H1 (cell line): ENCODE data around the gene CDK12. TPM values are rescaled to one million over a fixed set of nuclear protein-coding genes. Genes with fewer than 3 reads are reported as not detected.

Experiments used
- CTCF ChIA-PET: fragments of 300-600 bp; sonication (Branson Sonifier 250); formaldehyde crosslinking; loops from one replicate; lab custom pipeline; 2021; ENCODE audit not compliant: partially characterized antibody; lab: Charles Lee
- POLR2A ChIA-PET: fragments of 300-600 bp; sonication (Branson Sonifier 250); formaldehyde crosslinking; loops from one replicate; lab custom pipeline; 2021; ENCODE audit warnings: inconsistent platforms; ENCODE audit not compliant: partially characterized antibody; lab: Charles Lee
- DNase-seq, 2 experiments: peaks; one replicate each; pipeline versions ENCODE4 v3.0.0 to v3.0.0-alpha.2; 2010 to 2022; ENCODE audit warnings: low spot score in 2 of 2, low read depth in 1 of 2, mixed read lengths in 1 of 2
- FAIRE-seq: peaks from 2 replicates; lab custom pipeline; 2011; peaks lifted over from hg19 to GRCh38; lab: Jason Lieb, UNC
- H2AFZ ChIP-seq: 2 replicates; pipeline ENCODE4 v1.8.1; 2012; ENCODE audit warnings: low read length, inconsistent platforms
- H2AK5ac ChIP-seq: 2 replicates; pipeline ENCODE4 v1.6.1; 2013; ENCODE audit warnings: low read depth, low read length
- H2BK120ac ChIP-seq: replicated peaks from 2 replicates; pipeline ENCODE3; 2013; ENCODE audit warnings: low read depth, low read length, inconsistent platforms
- H2BK12ac ChIP-seq: 2 replicates; pipeline ENCODE4 v1.6.1; 2013; ENCODE audit warnings: low read depth, low read length
- H2BK15ac ChIP-seq: 2 replicates; pipeline ENCODE4 v1.6.1; 2013; ENCODE audit warnings: low read length
- H2BK20ac ChIP-seq: 2 replicates; pipeline ENCODE4 v1.6.1; 2013; ENCODE audit warnings: low read length
- H2BK5ac ChIP-seq: 2 replicates; pipeline ENCODE4 v1.6.1; 2013; ENCODE audit warnings: low read depth, low read length
- H3K14ac ChIP-seq: 2 replicates; pipeline ENCODE4 v1.6.1; 2013; ENCODE audit warnings: inconsistent platforms; ENCODE audit not compliant: insufficient read length
- H3K18ac ChIP-seq: 2 replicates; pipeline ENCODE4 v1.6.1; 2013; ENCODE audit warnings: low read length; ENCODE audit errors: extremely low read depth
- H3K23ac ChIP-seq: 2 replicates; pipeline ENCODE4 v1.6.1; 2013; ENCODE audit warnings: inconsistent platforms; ENCODE audit not compliant: insufficient read length
- H3K23me2 ChIP-seq: 2 replicates; pipeline ENCODE4 v1.6.1; 2013; ENCODE audit warnings: low read depth, low read length
- H3K27ac ChIP-seq: 2 replicates; pipeline ENCODE4 v1.6.1; 2011; ENCODE audit warnings: low read depth, low read length, inconsistent platforms
- H3K27me3 ChIP-seq, 4 experiments: replicated peaks in 1 of 4; 1 replicate in 1 of 4; 2 replicates in 3 of 4; pipeline versions ENCODE4 v1.6.1 to v1.8.1; 2011 to 2013; ENCODE audit warnings: low read length in 3 of 4, mild to moderate bottlenecking in 3 of 4, inconsistent platforms in 2 of 4, mixed read lengths in 2 of 4, moderate library complexity in 1 of 4; ENCODE audit not compliant: control insufficient read depth in 3 of 4, insufficient read depth in 3 of 4; ENCODE audit errors: extremely low read depth in 1 of 4
- H3K36me3 ChIP-seq, 4 experiments: 2 replicates each; pipeline versions ENCODE4 v1.6.1 to v1.8.1; 2011 to 2013; ENCODE audit warnings: mild to moderate bottlenecking in 4 of 4, low read length in 3 of 4, moderate library complexity in 2 of 4, control low read depth in 1 of 4, inconsistent platforms in 1 of 4; ENCODE audit not compliant: insufficient read depth in 4 of 4, control insufficient read depth in 2 of 4
- H3K4ac ChIP-seq: replicated peaks from 2 replicates; pipeline ENCODE3; 2013; ENCODE audit warnings: low read length, low read depth, mixed read lengths, inconsistent platforms; ENCODE audit not compliant: insufficient read length
- H3K4me1 ChIP-seq, 4 experiments: replicated peaks in 1 of 4; 1 replicate in 1 of 4; 2 replicates in 3 of 4; pipeline versions ENCODE4 v1.6.1 to v1.8.1; 2011 to 2013; ENCODE audit warnings: low read length in 3 of 4, inconsistent platforms in 2 of 4, mixed read lengths in 1 of 4; ENCODE audit not compliant: insufficient read depth in 4 of 4, control insufficient read depth in 3 of 4
- H3K4me2 ChIP-seq, 2 experiments: 2 replicates each; pipeline versions ENCODE4 v1.6.1 to v1.8.1; 2011 to 2013; ENCODE audit warnings: low read depth in 2 of 2, low read length in 2 of 2, control low read depth in 1 of 2, inconsistent platforms in 1 of 2, mild to moderate bottlenecking in 1 of 2; ENCODE audit not compliant: insufficient read depth in 1 of 2
- H3K4me3 ChIP-seq, 4 experiments: fragments of 200-600, 300-600 bp in 1 of 4; sonication (generic), shearing (Covaris generic), sonication (Bioruptor Twin) in 1 of 4; 2 replicates each; pipeline versions ENCODE4 v1.5.1 to v1.8.1; 2011 to 2016; ENCODE audit warnings: low read length in 4 of 4, low read depth in 3 of 4, control low read depth in 2 of 4, inconsistent platforms in 2 of 4, mild to moderate bottlenecking in 2 of 4, mixed read lengths in 1 of 4, moderate library complexity in 1 of 4; ENCODE audit not compliant: insufficient read depth in 2 of 4; ENCODE audit errors: extremely low read depth in 1 of 4
- H3K56ac ChIP-seq: replicated peaks from 2 replicates; pipeline ENCODE3; 2013; ENCODE audit warnings: low read depth, mild to moderate bottlenecking, mixed read lengths, low read length, inconsistent platforms; ENCODE audit not compliant: insufficient read length
- H3K79me1 ChIP-seq: 2 replicates; pipeline ENCODE4 v1.6.1; 2013; ENCODE audit warnings: low read depth, low read length, control low read depth
- H3K79me2 ChIP-seq, 2 experiments: 2 replicates each; pipeline versions ENCODE4 v1.6.1 to v1.8.1; 2012 to 2013; ENCODE audit warnings: low read length in 2 of 2, mild to moderate bottlenecking in 2 of 2, inconsistent platforms in 1 of 2; ENCODE audit not compliant: insufficient read depth in 2 of 2, control insufficient read depth in 1 of 2
- H3K9ac ChIP-seq, 4 experiments: replicated peaks in 1 of 4; 1 replicate in 1 of 4; 2 replicates in 3 of 4; pipeline versions ENCODE4 v1.6.1 to v1.8.1; 2011 to 2013; ENCODE audit warnings: low read depth in 3 of 4, low read length in 3 of 4, control low read depth in 2 of 4, mild to moderate bottlenecking in 2 of 4, moderate library complexity in 2 of 4, inconsistent platforms in 1 of 4; ENCODE audit errors: extremely low read depth in 1 of 4
- H3K9me3 ChIP-seq, 2 experiments: 2 replicates each; pipeline versions ENCODE4 v1.6.1 to v1.8.1; 2012 to 2013; ENCODE audit warnings: mild to moderate bottlenecking in 2 of 2, moderate library complexity in 2 of 2, control low read depth in 1 of 2, inconsistent platforms in 1 of 2, low read depth in 1 of 2, low read length in 1 of 2, mixed read lengths in 1 of 2; ENCODE audit not compliant: insufficient read depth in 2 of 2
- H4K20me1 ChIP-seq, 2 experiments: replicated peaks in 1 of 2; 2 replicates each; pipeline versions ENCODE3 to v1.8.1; 2011 to 2013; ENCODE audit warnings: inconsistent platforms in 2 of 2, low read length in 2 of 2, mild to moderate bottlenecking in 1 of 2; ENCODE audit not compliant: insufficient read depth in 2 of 2, control insufficient read depth in 1 of 2
- H4K5ac ChIP-seq: 2 replicates; pipeline ENCODE4 v1.6.1; 2013; ENCODE audit warnings: low read length, low read depth, mixed read lengths, inconsistent platforms; ENCODE audit not compliant: insufficient read length
- H4K8ac ChIP-seq: 2 replicates; pipeline ENCODE4 v1.8.0; 2013; ENCODE audit warnings: mild to moderate bottlenecking, moderate library complexity, low read length, inconsistent platforms; ENCODE audit not compliant: insufficient read depth; ENCODE audit errors: extremely low read depth
- H4K91ac ChIP-seq: replicated peaks from 2 replicates; pipeline ENCODE3; 2013; ENCODE audit warnings: low read length, mixed read lengths, inconsistent platforms; ENCODE audit not compliant: insufficient read length
- HDAC2 ChIP-seq, 2 experiments: fragments of 300-600 bp in 1 of 2; sonication (generic) in 1 of 2; IDR thresholded peaks; 2 replicates each; pipeline ENCODE4 v1.6.1; 2011 to 2012; ENCODE audit warnings: low read depth in 2 of 2, low read length in 2 of 2, mild to moderate bottlenecking in 2 of 2, moderate library complexity in 2 of 2, borderline replicate concordance in 1 of 2, inconsistent platforms in 1 of 2
- SIRT6 ChIP-seq: IDR thresholded peaks from one replicate; pipeline ENCODE4 v1.7.1; 2012; ENCODE audit warnings: low read length, inconsistent platforms
- polyA plus RNA-seq, 7 experiments: library from polyadenylated mRNA; depleted of rRNA in 3 of 7; stranded (reverse) in 5 of 7; unstranded in 2 of 7; fragments of >200 nt in 5 of 7; fragments of 200-250 nt in 2 of 7; gene quantifications; 1 replicate in 5 of 7; 2 replicates in 1 of 7; 4 replicates in 1 of 7; pipeline versions ENCODE4 v1.2.1 to v1.2.3, GENCODE V29; 2011 to 2013; ENCODE audit warnings: missing spikeins in 2 of 7, mixed read lengths in 2 of 7
- total RNA-seq: library from RNA; stranded (reverse); fragmentation: NEBNext Ultra II Directional; extraction: Animal tissue kit (Norgen Biotek cat#: 25700); gene quantifications from 2 replicates; pipeline ENCODE4 v1.2.1, GENCODE V29; 2021

CDK12 gene
- total and polyA plus RNA-seq, 2 of the 8 experiments (the other 6 are each of a cell fraction or from before 2014, with no cell fraction given) = 14.8 to 70.3 TPM

GRCh38 chr17:39443326-39443725, 18.0 kb upstream of the CDK12 start:
- Histone ChIP-seq H3K14ac (no peak overlapping the region), H2AK5ac (no peak overlapping the region), H3K4me1 (no peaks in the 10 kb centered on the region), H3K4me3 (no peak overlapping the region), H3K79me2 (peaks cover 3 to 15% of the 10 kb centered on the region in 2 experiments; a peak in 3 of 4 replicates), H2BK5ac (no peak overlapping the region), H2BK15ac (no peak overlapping the region), H4K20me1 (peaks cover 0 to 2% of the 10 kb centered on the region in 2 experiments), H3K79me1 (no peaks in the 10 kb centered on the region), H3K4me2 (no peak overlapping the region), H4K8ac (no peak overlapping the region), H2AFZ (no peak overlapping the region), H3K36me3 (peaks cover 7 to 70% (median 40%) of the 10 kb centered on the region in 4 experiments), H3K23ac (no peak overlapping the region), H3K27me3 (no peaks in the 10 kb centered on the region), H2BK20ac (no peak overlapping the region), H4K91ac (no peak overlapping the region), H3K23me2 (no peaks in the 10 kb centered on the region), H3K56ac (no peak overlapping the region), H4K5ac (no peak overlapping the region), H2BK12ac (no peak overlapping the region), H3K4ac (no peak overlapping the region), H2BK120ac (no peak overlapping the region), H3K9me3 (no peaks in the 10 kb centered on the region), H3K27ac (no peak overlapping the region), H3K9ac (no peak overlapping the region), H3K18ac (no peak overlapping the region)
- ChIA-PET POLR2A (no interaction called here), CTCF (interaction anchor here (0.6 kb wide), 1 partner anchor 765 kb away, joined by 4 read pairs; no protein-coding TSS in a partner anchor)
- FAIRE-seq = no peak
- no peak for DNase-seq
- no peak for TF ChIP-seq SIRT6
- no peak for TF ChIP-seq HDAC2 (IDR thresholded peaks at IDR 0.05; ENCODE audit: borderline replicate concordance in 1 of 2, low read depth in 2 of 2, low read length in 2 of 2)
